Hepatocyte (in vitro differentiated cells): Measurements from ENCODE around the gene IPO7. TPM values are rescaled to one million over a fixed set of nuclear protein-coding genes. Genes with fewer than 3 reads are reported as not detected.

ENCODE experiments used
- DNase-seq: peaks from one replicate; pipeline ENCODE4 v3.0.0-alpha.2; 2016; ENCODE audit warnings: low spot score
- H2AFZ ChIP-seq: fragments of 200-600 bp; sonication (generic); 2 replicates; pipeline ENCODE4 v1.6.0; 2016; ENCODE audit warnings: antibody characterized with exemption, mild to moderate bottlenecking
- H3K27ac ChIP-seq: fragments of 200-600 bp; sonication (generic); 2 replicates; pipeline ENCODE4 v1.5.1; 2016; ENCODE audit warnings: mild to moderate bottlenecking
- H3K27me3 ChIP-seq: fragments of 200-600 bp; sonication (generic); 2 replicates; pipeline ENCODE4 v1.6.1; 2016
- H3K36me3 ChIP-seq: fragments of 200-600 bp; sonication (generic); replicated peaks from 2 replicates; pipeline ENCODE4 v1.5.1; 2016; ENCODE audit warnings: low read depth; ENCODE audit not compliant: insufficient read depth
- H3K4me1 ChIP-seq: fragments of 200-600 bp; sonication (generic); 2 replicates; pipeline ENCODE4 v1.5.1; 2016; ENCODE audit warnings: mild to moderate bottlenecking, moderate library complexity; ENCODE audit not compliant: insufficient read depth
- H3K4me2 ChIP-seq: fragments of 200-600 bp; sonication (generic); 2 replicates; pipeline ENCODE4 v1.6.0; 2016
- H3K4me3 ChIP-seq: fragments of 200-600 bp; sonication (generic); 2 replicates; pipeline ENCODE4 v1.5.1; 2016; ENCODE audit warnings: mild to moderate bottlenecking
- H3K79me2 ChIP-seq: fragments of 200-600 bp; sonication (generic); 2 replicates; pipeline ENCODE4 v1.6.0; 2017; ENCODE audit warnings: mild to moderate bottlenecking
- H3K9me2 ChIP-seq: fragments of 200-600 bp; sonication (generic); replicated peaks from 2 replicates; pipeline ENCODE4 v1.6.0; 2017; ENCODE audit warnings: mild to moderate bottlenecking; ENCODE audit not compliant: insufficient read depth
- H3K9me3 ChIP-seq: fragments of 200-600 bp; sonication (generic); 2 replicates; pipeline ENCODE4 v1.5.1; 2016; ENCODE audit warnings: low read depth, mild to moderate bottlenecking
- H4K20me1 ChIP-seq: fragments of 200-600 bp; sonication (generic); 2 replicates; pipeline ENCODE4 v1.6.0; 2016; ENCODE audit warnings: mild to moderate bottlenecking; ENCODE audit not compliant: insufficient read depth, poor library complexity, severe bottlenecking
- EZH2 ChIP-seq: fragments of 200-600 bp; sonication (generic); IDR thresholded peaks from 2 replicates; pipeline ENCODE4 v1.6.1; 2016; ENCODE audit warnings: antibody characterized with exemption, mild to moderate bottlenecking, borderline replicate concordance
- EZH2phosphoT487 ChIP-seq: fragments of 200-600 bp; sonication (generic); IDR thresholded peaks from one replicate; pipeline ENCODE4 v1.6.1; 2018; ENCODE audit warnings: antibody characterized with exemption, mild to moderate bottlenecking, low read depth, moderate library complexity; ENCODE audit not compliant: unreplicated experiment, severe bottlenecking
- WGBS: methylation state at CpG from one replicate; pipeline ENCODE4 v1.1.6; 2016; ENCODE audit warnings: low lambda C conversion rate; ENCODE audit errors: missing lambda C conversion rate; 5-methylcytosine and 5-hydroxymethylcytosine counted together
- polyA plus RNA-seq: library from polyadenylated mRNA; unstranded; fragments of >200 nt; fragmentation: Nextera tagmentation; extraction: Ambion mirVana; gene quantifications from 2 replicates; pipeline ENCODE4 v1.2.1, GENCODE V29; 2016
- total RNA-seq: library from RNA; depleted of rRNA; stranded (reverse); fragments of >200 nt; gene quantifications from 2 replicates; pipeline ENCODE4 v1.2.3, GENCODE V29; 2014
- TF ChIP-seq, protein P1 (sequence below): fragments of 200-600 bp; sonication (generic); IDR thresholded peaks from 2 replicates; pipeline ENCODE4 v1.5.1; 2016; ENCODE audit warnings: antibody characterized with exemption, mild to moderate bottlenecking; ENCODE audit not compliant: poor library complexity

IPO7 gene
- total and polyA plus RNA-seq, 2 experiments from 2014 or later: 6.4 to 92.7 TPM

DNA sequence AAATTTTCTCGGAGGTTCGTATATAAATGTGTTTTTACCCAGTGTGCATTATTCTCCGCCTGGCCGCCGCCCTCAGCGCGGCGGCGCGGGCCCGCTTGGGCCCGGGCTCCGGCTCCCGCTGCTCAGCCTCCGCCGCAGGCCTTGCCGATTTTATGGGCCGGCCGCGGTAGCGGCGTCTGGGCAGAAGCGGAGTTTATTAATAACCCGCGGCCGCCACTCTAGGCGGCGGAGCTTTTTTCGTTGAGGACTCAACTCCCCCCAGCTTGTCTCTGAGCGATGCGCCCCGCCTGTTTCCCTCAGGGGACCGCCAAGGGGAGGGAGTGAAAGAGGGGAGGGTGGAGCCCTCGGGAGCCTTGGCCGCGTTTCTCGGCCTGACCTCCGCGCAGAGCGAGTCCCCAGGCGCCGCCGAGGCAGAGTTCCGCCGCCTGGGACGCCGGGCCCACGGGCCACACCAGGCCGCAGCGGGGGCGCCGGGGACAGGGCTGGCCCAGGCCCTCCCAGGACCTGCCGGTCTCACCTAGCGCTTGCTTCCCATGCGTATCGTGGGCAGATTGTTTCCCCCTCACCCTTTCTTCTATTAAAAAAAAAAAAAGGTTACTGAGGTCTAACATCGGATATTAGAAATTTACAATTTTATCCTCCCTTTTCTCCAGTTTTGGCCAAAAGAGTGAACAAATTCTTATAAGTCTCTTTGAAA is 76.8 kb downstream of the IPO7 start:
- no peaks in the 10 kb centered on the region for H3K27me3 ChIP-seq
- no peaks in the 10 kb centered on the region for H3K9me2 ChIP-seq
- peak overlapping the region; percentile 23 for H3K4me3 ChIP-seq
- TF ChIP-seq EZH2phosphoT487: no peak
- no peak for TF ChIP-seq EZH2
- TF ChIP-seq, protein P1, sequence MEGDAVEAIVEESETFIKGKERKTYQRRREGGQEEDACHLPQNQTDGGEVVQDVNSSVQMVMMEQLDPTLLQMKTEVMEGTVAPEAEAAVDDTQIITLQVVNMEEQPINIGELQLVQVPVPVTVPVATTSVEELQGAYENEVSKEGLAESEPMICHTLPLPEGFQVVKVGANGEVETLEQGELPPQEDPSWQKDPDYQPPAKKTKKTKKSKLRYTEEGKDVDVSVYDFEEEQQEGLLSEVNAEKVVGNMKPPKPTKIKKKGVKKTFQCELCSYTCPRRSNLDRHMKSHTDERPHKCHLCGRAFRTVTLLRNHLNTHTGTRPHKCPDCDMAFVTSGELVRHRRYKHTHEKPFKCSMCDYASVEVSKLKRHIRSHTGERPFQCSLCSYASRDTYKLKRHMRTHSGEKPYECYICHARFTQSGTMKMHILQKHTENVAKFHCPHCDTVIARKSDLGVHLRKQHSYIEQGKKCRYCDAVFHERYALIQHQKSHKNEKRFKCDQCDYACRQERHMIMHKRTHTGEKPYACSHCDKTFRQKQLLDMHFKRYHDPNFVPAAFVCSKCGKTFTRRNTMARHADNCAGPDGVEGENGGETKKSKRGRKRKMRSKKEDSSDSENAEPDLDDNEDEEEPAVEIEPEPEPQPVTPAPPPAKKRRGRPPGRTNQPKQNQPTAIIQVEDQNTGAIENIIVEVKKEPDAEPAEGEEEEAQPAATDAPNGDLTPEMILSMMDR: no peak
- peak overlapping the region; percentile 72 for H3K4me2 ChIP-seq
- no peaks in the 10 kb centered on the region for H3K36me3 ChIP-seq
- WGBS: under 1% methylated on average over 55 of the region's 57 CpGs
- peak overlapping the region; percentile 45 for H2AFZ ChIP-seq
- H3K27ac ChIP-seq: peak overlapping the region; percentile 99
- H4K20me1 ChIP-seq: no peaks in the 10 kb centered on the region
- peaks cover 59% of the 10 kb centered on the region for H3K79me2 ChIP-seq
- peak; percentile 91 for DNase-seq
- peaks cover 13% of the 10 kb centered on the region for H3K4me1 ChIP-seq
- no peaks in the 10 kb centered on the region for H3K9me3 ChIP-seq

DNA sequence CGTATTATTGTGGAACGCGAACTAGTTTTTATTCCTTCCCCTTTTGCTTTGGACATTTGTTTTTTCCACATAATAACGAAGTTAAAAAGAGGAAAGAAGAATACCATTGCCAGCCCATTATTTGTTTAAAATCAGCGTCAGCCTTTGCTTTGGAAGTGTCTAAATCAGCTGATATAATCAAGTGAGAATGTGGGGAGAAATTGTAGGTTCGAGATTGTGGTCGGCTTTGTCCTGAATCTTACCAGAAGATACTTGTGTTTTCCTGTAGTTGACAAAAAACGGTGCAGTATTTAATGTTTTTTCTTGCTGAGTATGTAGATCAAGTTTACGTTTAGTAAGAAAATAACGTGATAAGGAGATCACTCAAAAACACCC is 77.3 kb downstream of the IPO7 start:
- H4K20me1 ChIP-seq: no peaks in the 10 kb centered on the region
- peak overlapping the region; percentile 72 for H3K4me2 ChIP-seq
- no peak for DNase-seq
- peaks cover 64% of the 10 kb centered on the region for H3K79me2 ChIP-seq
- H3K36me3 ChIP-seq: no peaks in the 10 kb centered on the region
- peak overlapping the region; percentile 99 for H3K27ac ChIP-seq
- H3K9me2 ChIP-seq: no peaks in the 10 kb centered on the region
- no peaks in the 10 kb centered on the region for H3K27me3 ChIP-seq
- H3K4me1 ChIP-seq: peaks cover 13% of the 10 kb centered on the region
- H2AFZ ChIP-seq: peak overlapping the region; percentile 45
- H3K9me3 ChIP-seq: no peaks in the 10 kb centered on the region
- 6% methylated on average over 10 of the region's 10 CpGs for WGBS
- TF ChIP-seq EZH2phosphoT487: no peak
- TF ChIP-seq EZH2: no peak
- TF ChIP-seq, protein P1: no peak
- H3K4me3 ChIP-seq: peak overlapping the region; percentile 23

DNA sequence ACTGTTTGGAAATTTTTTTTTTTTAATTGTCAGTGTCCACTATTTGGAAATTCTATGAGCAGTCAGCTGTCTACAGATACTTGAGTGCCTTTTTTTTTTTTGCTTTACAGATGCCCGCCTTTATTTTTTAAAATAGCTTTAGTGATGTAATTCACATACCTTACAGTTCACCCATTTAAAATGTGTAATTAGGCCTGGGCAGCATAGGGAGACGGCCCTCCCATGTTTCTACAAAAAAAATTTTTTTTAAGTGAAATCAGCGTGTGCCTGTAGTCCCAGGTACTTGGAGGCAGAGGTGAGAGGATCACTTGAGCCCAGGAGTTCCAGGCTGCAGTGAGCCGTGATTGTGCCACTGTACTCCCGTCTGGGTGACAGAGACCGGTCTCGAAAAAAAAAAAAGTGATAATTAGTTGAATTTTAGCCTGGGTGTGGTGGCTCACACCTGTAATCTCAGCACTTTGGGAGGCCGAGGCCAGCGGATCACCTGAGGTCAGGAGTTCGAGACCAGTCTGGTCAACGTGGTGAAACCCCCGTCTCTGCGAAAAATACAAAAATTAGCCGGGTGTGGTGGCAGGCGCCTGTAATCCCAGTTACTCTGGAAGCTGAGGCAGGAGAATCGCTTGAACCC is 77.8 kb downstream of the IPO7 start:
- Histone ChIP-seq H3K79me2 (peaks cover 70% of the 10 kb centered on the region), H3K4me2 (peak overlapping the region; percentile 72), H3K27me3 (no peaks in the 10 kb centered on the region), H3K4me1 (peaks cover 13% of the 10 kb centered on the region), H3K4me3 (peak overlapping the region; percentile 23), H3K9me2 (no peaks in the 10 kb centered on the region), H3K36me3 (no peaks in the 10 kb centered on the region), H3K9me3 (no peaks in the 10 kb centered on the region), H4K20me1 (no peaks in the 10 kb centered on the region), H2AFZ (no peak overlapping the region), H3K27ac (peak overlapping the region; percentile 99)
- no peak for DNase-seq
- 91% methylated on average over 16 of the region's 16 CpGs for WGBS
- TF ChIP-seq EZH2: no peak
- TF ChIP-seq, protein P1: no peak
- no peak for TF ChIP-seq EZH2phosphoT487
